ENCODE data around the gene NCDN. TPM values are rescaled to one million over a fixed set of nuclear protein-coding genes. Genes with fewer than 3 reads are reported as not detected.
A peak's percentile ranks its signal among the peaks of the same experiment; 100 is the strongest.
"Not testable (repeated sequence)": the region's sequence is repeated elsewhere in the genome, so short reads cannot be mapped to it uniquely, and the experiment has no call there.

NCDN gene
- total RNA-seq, 6 experiments from 2014 or later: 43.4 to 63.2 (median 49.0) TPM

DNA sequence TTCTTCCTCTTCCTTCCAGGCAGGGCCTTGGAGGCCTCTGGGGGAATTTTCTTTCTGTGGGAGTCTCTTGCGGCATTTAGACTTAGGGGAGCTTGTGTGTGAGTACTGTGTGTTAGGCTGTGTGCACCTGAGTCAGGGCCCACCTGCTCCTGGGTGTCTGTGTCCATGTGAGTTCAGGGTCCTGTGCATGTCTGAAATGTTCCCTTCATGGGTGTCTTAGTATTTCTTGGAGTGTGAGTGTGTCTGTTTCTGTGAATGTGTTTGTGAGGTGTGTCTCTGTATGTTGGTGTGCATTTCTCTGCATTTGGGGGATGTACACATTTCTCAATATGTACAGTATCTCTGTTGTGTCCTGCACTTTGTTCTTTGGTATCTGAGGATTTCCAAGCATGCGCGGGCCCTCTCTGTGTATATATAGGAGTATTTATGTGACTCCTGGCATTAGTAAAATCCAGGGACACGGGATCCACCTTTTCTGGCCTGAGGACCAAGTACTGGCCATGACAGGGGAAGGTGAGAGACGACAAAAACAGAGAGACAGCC lies 17.9 kb downstream of the NCDN start:
- H3K9me3 Mint-ChIP-seq: no peaks in the 10 kb centered on the region
- no peaks in the 10 kb centered on the region for H3K36me3 Mint-ChIP-seq (ENCODE audit: low read depth)
- DNase-seq: no peak
- no peak overlapping the region for H3K4me3 Mint-ChIP-seq
- peaks cover 34% of the 10 kb centered on the region for H3K4me1 Mint-ChIP-seq (ENCODE audit: low read depth)
- H3K27ac Mint-ChIP-seq: no peak overlapping the region
- H3K27me3 Mint-ChIP-seq (ENCODE audit: insufficient read depth): peaks cover 26% of the 10 kb centered on the region
- TF ChIP-seq, protein P1, sequence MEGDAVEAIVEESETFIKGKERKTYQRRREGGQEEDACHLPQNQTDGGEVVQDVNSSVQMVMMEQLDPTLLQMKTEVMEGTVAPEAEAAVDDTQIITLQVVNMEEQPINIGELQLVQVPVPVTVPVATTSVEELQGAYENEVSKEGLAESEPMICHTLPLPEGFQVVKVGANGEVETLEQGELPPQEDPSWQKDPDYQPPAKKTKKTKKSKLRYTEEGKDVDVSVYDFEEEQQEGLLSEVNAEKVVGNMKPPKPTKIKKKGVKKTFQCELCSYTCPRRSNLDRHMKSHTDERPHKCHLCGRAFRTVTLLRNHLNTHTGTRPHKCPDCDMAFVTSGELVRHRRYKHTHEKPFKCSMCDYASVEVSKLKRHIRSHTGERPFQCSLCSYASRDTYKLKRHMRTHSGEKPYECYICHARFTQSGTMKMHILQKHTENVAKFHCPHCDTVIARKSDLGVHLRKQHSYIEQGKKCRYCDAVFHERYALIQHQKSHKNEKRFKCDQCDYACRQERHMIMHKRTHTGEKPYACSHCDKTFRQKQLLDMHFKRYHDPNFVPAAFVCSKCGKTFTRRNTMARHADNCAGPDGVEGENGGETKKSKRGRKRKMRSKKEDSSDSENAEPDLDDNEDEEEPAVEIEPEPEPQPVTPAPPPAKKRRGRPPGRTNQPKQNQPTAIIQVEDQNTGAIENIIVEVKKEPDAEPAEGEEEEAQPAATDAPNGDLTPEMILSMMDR (IDR thresholded peaks at IDR 0.05): no peak

DNA sequence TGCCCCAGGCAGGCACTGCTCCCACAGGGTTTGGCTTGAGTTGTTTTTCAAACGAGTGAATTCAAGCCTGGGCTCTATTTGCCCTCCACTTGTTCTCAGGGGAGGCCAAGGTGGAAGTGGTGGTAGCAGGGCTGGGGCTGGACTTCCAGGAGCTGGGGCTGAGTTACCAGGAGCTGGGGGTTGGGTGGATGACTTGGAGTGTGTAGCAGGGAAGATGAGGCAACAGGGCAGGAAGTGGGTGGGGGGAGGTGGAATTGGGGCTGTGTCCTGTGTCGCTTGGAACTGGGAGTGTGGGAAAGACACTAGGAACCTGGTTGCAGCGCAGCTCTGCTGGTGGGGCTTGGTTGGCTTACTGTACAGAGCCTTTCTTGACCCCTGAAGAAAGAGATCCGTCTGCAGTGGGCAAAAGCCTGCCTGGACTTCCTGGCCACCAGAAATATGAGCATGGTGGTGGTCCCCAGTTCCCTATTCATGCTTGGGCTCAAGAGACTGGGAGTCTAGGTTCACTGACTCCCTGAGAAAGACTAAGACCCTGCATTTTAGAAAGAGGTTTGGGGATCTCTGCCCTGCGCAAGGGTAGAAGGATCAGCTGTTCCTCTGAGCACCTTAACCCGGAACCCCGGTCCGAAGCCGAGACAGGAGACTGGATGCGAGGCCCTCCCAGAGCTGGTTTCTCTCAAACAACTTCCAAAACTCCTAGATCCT lies 18.6 kb downstream of the NCDN start:
- TF ChIP-seq, protein P1 (IDR thresholded peaks at IDR 0.05): no peak
- DNase-seq: no peak
- no peak overlapping the region for H3K27ac Mint-ChIP-seq
- no peaks in the 10 kb centered on the region for H3K9me3 Mint-ChIP-seq
- peaks cover 26% of the 10 kb centered on the region for H3K27me3 Mint-ChIP-seq (ENCODE audit: insufficient read depth)
- H3K4me3 Mint-ChIP-seq: no peak overlapping the region
- peaks cover 30% of the 10 kb centered on the region for H3K4me1 Mint-ChIP-seq (ENCODE audit: low read depth)
- no peaks in the 10 kb centered on the region for H3K36me3 Mint-ChIP-seq (ENCODE audit: low read depth)

DNA sequence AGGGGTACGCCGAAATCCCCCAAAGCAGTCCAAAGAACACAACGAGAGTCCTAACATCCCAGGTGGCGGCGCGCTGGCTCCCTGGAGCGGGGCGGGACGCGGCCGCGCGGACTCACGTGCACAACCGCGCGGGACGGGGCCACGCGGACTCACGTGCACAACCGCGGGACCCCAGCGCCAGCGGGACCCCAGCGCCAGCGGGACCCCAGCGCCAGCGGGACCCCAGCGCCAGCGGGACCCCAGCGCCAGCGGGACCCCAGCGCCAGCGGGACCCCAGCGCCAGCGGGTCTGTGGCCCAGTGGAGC lies 19.1 kb downstream of the NCDN start:
- not testable (repeated sequence) for H3K36me3 Mint-ChIP-seq (ENCODE audit: low read depth); DNase-seq; H3K4me3 Mint-ChIP-seq; H3K27ac Mint-ChIP-seq; H3K9me3 Mint-ChIP-seq
- peaks cover 26% of the 10 kb centered on the region for H3K4me1 Mint-ChIP-seq (ENCODE audit: low read depth)
- peaks cover 24% of the 10 kb centered on the region for H3K27me3 Mint-ChIP-seq (ENCODE audit: insufficient read depth)

DNA sequence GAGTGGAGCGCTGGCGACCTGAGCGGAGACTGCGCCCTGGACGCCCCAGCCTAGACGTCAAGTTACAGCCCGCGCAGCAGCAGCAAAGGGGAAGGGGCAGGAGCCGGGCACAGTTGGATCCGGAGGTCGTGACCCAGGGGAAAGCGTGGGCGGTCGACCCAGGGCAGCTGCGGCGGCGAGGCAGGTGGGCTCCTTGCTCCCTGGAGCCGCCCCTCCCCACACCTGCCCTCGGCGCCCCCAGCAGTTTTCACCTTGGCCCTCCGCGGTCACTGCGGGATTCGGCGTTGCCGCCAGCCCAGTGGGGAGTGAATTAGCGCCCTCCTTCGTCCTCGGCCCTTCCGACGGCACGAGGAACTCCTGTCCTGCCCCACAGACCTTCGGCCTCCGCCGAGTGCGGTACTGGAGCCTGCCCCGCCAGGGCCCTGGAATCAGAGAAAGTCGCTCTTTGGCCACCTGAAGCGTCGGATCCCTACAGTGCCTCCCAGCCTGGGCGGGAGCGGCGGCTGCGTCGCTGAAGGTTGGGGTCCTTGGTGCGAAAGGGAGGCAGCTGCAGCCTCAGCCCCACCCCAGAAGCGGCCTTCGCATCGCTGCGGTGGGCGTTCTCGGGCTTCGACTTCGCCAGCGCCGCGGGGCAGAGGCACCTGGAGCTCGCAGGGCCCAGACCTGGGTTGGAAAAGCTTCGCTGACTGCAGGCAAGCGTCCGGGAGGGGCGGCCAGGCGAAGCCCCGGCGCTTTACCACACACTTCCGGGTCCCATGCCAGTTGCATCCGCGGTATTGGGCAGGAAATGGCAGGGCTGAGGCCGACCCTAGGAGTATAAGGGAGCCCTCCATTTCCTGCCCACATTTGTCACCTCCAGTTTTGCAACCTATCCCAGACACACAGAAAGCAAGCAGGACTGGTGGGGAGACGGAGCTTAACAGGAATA lies 19.7 kb downstream of the NCDN start:
- no peaks in the 10 kb centered on the region for H3K36me3 Mint-ChIP-seq (ENCODE audit: low read depth)
- no peak for DNase-seq
- peaks cover 20% of the 10 kb centered on the region for H3K4me1 Mint-ChIP-seq (ENCODE audit: low read depth)
- peaks cover 20% of the 10 kb centered on the region for H3K27me3 Mint-ChIP-seq (ENCODE audit: insufficient read depth)
- no peaks in the 10 kb centered on the region for H3K9me3 Mint-ChIP-seq
- H3K27ac Mint-ChIP-seq: no peak overlapping the region
- TF ChIP-seq, protein P1 (IDR thresholded peaks at IDR 0.05): no peak
- H3K4me3 Mint-ChIP-seq: peak overlapping the region; percentile 29; the same call in 1 of the 2 replicates

DNA sequence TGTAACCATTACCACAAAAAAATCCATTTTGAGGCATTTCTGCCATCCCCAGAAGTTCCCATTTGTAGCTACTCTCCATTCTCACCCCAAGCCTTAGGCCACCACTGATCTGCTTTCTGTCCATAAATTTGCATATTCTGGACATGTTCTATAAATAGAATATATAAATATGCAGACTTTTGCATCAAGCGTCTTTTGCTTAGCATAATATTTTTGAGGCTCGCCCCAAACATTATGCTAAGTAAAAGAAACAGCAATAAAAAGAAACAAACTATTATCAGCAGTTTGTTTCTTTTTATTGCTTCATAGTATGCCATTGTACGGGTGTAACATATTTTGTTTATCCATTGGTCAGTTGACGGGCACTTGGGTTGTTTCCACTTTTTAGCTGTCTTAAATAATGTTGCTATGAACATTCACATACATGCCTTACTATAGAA lies 23.4 kb downstream of the NCDN start:
- Mint-ChIP-seq H3K27ac (no peak overlapping the region), H3K4me1 (ENCODE audit: low read depth) (peaks cover 12% of the 10 kb centered on the region), H3K36me3 (ENCODE audit: low read depth) (no peaks in the 10 kb centered on the region), H3K9me3 (no peaks in the 10 kb centered on the region), H3K4me3 (no peak overlapping the region), H3K27me3 (ENCODE audit: insufficient read depth) (peaks cover 12% of the 10 kb centered on the region)
- no peak for DNase-seq
- TF ChIP-seq, protein P1 (IDR thresholded peaks at IDR 0.05): no peak

DNA sequence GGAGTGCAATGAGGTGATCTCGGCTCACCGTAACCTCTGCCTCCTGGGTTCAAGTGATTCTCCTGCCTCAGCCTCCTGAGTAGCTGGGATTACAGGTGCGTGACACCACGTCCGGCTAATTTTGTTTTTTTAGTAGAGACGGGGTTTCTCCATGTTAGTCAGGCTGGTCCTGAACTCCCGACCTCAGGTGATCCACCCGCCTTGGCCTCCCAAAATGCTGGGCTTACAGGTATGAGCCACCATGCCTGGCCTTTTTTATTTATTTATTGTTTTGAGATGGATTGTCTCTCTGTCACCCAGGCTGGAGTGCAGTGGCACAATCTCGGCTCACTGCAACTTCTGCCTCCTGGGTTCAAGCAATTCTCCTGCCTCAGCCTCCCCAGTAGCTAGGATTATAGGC lies 24.0 kb downstream of the NCDN start:
- H3K4me3 Mint-ChIP-seq; DNase-seq; H3K9me3 Mint-ChIP-seq; H3K4me1 Mint-ChIP-seq (ENCODE audit: low read depth); H3K27ac Mint-ChIP-seq; H3K36me3 Mint-ChIP-seq (ENCODE audit: low read depth); H3K27me3 Mint-ChIP-seq (ENCODE audit: insufficient read depth): not testable (repeated sequence)

Measured in HFFc6 (cell line).